ENCODE data around the gene CCNH.

DNA sequence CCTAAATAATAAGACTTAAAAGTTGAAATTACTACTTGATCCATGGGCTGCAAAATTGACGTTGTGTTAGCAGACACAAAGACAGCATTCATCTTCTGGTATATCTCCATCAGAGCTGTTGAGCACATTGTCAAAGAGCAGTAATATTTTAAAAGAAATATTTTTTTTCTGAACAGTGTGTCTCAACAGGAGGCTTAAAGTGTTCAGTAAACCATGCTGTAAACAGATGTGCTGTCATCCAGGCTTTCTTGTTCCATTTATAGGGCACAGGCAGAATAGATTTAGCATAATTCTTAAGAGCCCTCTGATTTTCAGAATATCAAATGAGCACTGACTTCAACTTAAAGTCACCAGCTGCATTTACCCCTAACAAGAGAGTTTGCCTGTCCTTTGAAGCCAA, 29.7 kb upstream of the CCNH start:
- TF ChIP-seq, protein P1, sequence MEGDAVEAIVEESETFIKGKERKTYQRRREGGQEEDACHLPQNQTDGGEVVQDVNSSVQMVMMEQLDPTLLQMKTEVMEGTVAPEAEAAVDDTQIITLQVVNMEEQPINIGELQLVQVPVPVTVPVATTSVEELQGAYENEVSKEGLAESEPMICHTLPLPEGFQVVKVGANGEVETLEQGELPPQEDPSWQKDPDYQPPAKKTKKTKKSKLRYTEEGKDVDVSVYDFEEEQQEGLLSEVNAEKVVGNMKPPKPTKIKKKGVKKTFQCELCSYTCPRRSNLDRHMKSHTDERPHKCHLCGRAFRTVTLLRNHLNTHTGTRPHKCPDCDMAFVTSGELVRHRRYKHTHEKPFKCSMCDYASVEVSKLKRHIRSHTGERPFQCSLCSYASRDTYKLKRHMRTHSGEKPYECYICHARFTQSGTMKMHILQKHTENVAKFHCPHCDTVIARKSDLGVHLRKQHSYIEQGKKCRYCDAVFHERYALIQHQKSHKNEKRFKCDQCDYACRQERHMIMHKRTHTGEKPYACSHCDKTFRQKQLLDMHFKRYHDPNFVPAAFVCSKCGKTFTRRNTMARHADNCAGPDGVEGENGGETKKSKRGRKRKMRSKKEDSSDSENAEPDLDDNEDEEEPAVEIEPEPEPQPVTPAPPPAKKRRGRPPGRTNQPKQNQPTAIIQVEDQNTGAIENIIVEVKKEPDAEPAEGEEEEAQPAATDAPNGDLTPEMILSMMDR (IDR thresholded peaks at IDR 0.05; ENCODE audit: borderline replicate concordance, extremely low read depth, low read length, poor library complexity, severe bottlenecking): no peak
- TF ChIP-seq EZH2 (IDR thresholded peaks at IDR 0.05; ENCODE audit: borderline replicate concordance, low read depth, low read length, severe bottlenecking): no peak

All from DND-41 (cell line).